Esophagus muscularis mucosa (tissue), 4 donors: Measurements from ENCODE around the gene PPP1R3A. TPM values are rescaled to one million over a fixed set of nuclear protein-coding genes. Genes with fewer than 3 reads are reported as not detected.

Experiments used
- DNase-seq: peaks from one replicate; pipeline ENCODE4 v3.0.0-alpha.2; 2017; ENCODE audit errors: extremely low spot score
- H3K27ac ChIP-seq, 4 donors: fragments of 200-600 bp; sonication (generic); replicated peaks in 1 of 4; 1 replicate in 3 of 4; 2 replicates in 1 of 4; pipeline ENCODE4 v1.5.1; 2016 to 2019; ENCODE audit warnings: mild to moderate bottlenecking in 1 of 4
- H3K27me3 ChIP-seq, 4 donors: fragments of 200-600 bp; sonication (generic); one replicate each; pipeline versions ENCODE4 v1.5.1 to v1.6.0; 2016 to 2019
- H3K36me3 ChIP-seq, 4 donors: fragments of 200-600 bp; sonication (generic); one replicate each; pipeline ENCODE4 v1.5.1; 2016 to 2019
- H3K4me1 ChIP-seq, 4 donors: fragments of 200-600 bp; sonication (generic); one replicate each; pipeline ENCODE4 v1.5.1; 2016 to 2019
- H3K4me3 ChIP-seq, 4 donors: fragments of 200-600 bp; sonication (generic); 1 replicate in 2 of 4; 2 replicates in 2 of 4; pipeline ENCODE4 v1.5.1; 2016 to 2019; ENCODE audit warnings: mild to moderate bottlenecking in 4 of 4, moderate library complexity in 1 of 4
- H3K9me3 ChIP-seq, 4 donors: fragments of 200-600 bp; sonication (generic); 1 replicate in 3 of 4; 2 replicates in 1 of 4; pipeline ENCODE4 v1.5.1; 2016 to 2019
- CTCF ChIP-seq, 3 experiments: fragments of 200-600 bp in 2 of 3; fragments of 450-650 bp in 1 of 3; sonication (generic) in 2 of 3; IDR thresholded peaks; one replicate each; pipeline ENCODE4 v1.5.1; 2017 to 2019; ENCODE audit warnings: antibody characterized with exemption in 3 of 3, mild to moderate bottlenecking in 2 of 3, moderate library complexity in 1 of 3
- EP300 ChIP-seq: sonication (generic); formaldehyde crosslinking; IDR thresholded peaks from one replicate; pipeline ENCODE4 v1.6.1; 2017; ENCODE audit warnings: antibody characterized with exemption
- POLR2A ChIP-seq: fragments of 450-650 bp; IDR thresholded peaks from one replicate; pipeline ENCODE4 v1.6.1; 2017; ENCODE audit warnings: antibody characterized with exemption, moderate library complexity, mild to moderate bottlenecking, low read depth
- POLR2AphosphoS5 ChIP-seq, 2 donors: sonication (generic); formaldehyde crosslinking; IDR thresholded peaks; one replicate each; pipeline ENCODE4 v1.6.1; 2017; ENCODE audit warnings: antibody characterized with exemption in 2 of 2
- WGBS: methylation state at CpG from one replicate; pipeline ENCODE4 v1.1.5; 2018; 5-methylcytosine and 5-hydroxymethylcytosine counted together
- intact Hi-C: fragments of 100-400 bp; cut with DNase I; formaldehyde crosslinking; loops from one replicate; pipeline ENCODE4 v1.15.1; 2023
- total RNA-seq, 4 donors: library from RNA; depleted of rRNA; stranded (reverse); fragments of >200 nt; gene quantifications; one replicate each; pipeline versions ENCODE4 v1.1.0 to v1.2.1, GENCODE V29; 2016

PPP1R3A gene
- total RNA-seq: under 1 TPM in 3 of 4 donors, not detected in 1; 0.17 to 0.26 (median 0.17) TPM

GRCh38 chr7:113918946-113919345 lies at the start of gene PPP1R3A:
PPP1R3A (minus strand) TSS chr7:113919009; CDS start chr7:113918996, 13 bp downstream.
- intact Hi-C loops: no loop called here
- no peak within 1 kb of the TSS for H3K27ac ChIP-seq
- DNase-seq: no peak
- WGBS: 59% methylated on average over 2 of the region's 2 CpGs
- H3K36me3 ChIP-seq: no peaks in the 10 kb centered on the region
- TF ChIP-seq EP300 (no peak), POLR2AphosphoS5 (IDR thresholded peaks at IDR 0.05) (no peak), POLR2A (no peak), CTCF (IDR thresholded peaks at IDR 0.05) (no peak)
- H3K4me3 ChIP-seq: no peak within 1 kb of the TSS
- H3K9me3 ChIP-seq: no peaks in the 10 kb centered on the region
- no peaks in the 10 kb centered on the region for H3K4me1 ChIP-seq
- no peaks in the 10 kb centered on the region for H3K27me3 ChIP-seq

- WGBS: 85% methylated on average over 2 of the region's 2 CpGs
- no peaks in the 10 kb centered on the region for H3K36me3 ChIP-seq
- H3K4me3 ChIP-seq: no peak overlapping the region
- H3K9me3 ChIP-seq: peaks cover 0 to 14% (median 8%) of the 10 kb centered on the region in 4 donors
- DNase-seq: no peak
- no peak for TF ChIP-seq CTCF (IDR thresholded peaks at IDR 0.05)
- no peak for TF ChIP-seq EP300
- no peak for TF ChIP-seq POLR2AphosphoS5 (IDR thresholded peaks at IDR 0.05)
- TF ChIP-seq POLR2A: no peak
- H3K27me3 ChIP-seq: no peaks in the 10 kb centered on the region
- no peak overlapping the region for H3K27ac ChIP-seq
- H3K4me1 ChIP-seq: no peaks in the 10 kb centered on the region
- intact Hi-C loops: no loop called here
Observed at GRCh38 chr7:113963356-113963755, 44.5 kb upstream of the PPP1R3A start.

GRCh38 chr7:113959910-113960309 lies 41.1 kb upstream of the PPP1R3A start:
- no peak overlapping the region for H3K4me3 ChIP-seq
- 91% methylated on average over 2 of the region's 2 CpGs for WGBS
- no peak for DNase-seq
- peaks cover 0 to 14% (median 8%) of the 10 kb centered on the region in 4 donors for H3K9me3 ChIP-seq
- intact Hi-C loops: no loop called here
- H3K4me1 ChIP-seq: no peaks in the 10 kb centered on the region
- no peaks in the 10 kb centered on the region for H3K36me3 ChIP-seq
- H3K27ac ChIP-seq: no peak overlapping the region
- TF ChIP-seq POLR2A (no peak), CTCF (IDR thresholded peaks at IDR 0.05) (no peak), EP300 (no peak), POLR2AphosphoS5 (IDR thresholded peaks at IDR 0.05) (no peak)
- H3K27me3 ChIP-seq: no peaks in the 10 kb centered on the region

GRCh38 chr7:113955157-113955556 lies 36.3 kb upstream of the PPP1R3A start:
- intact Hi-C loops: no loop called here
- WGBS: 85% methylated on average over 2 of the region's 2 CpGs
- Histone ChIP-seq H3K9me3 (peaks cover 0 to 43% (median 19%) of the 10 kb centered on the region in 4 donors), H3K27me3 (no peaks in the 10 kb centered on the region), H3K4me1 (no peaks in the 10 kb centered on the region), H3K27ac (no peak overlapping the region), H3K4me3 (no peak overlapping the region), H3K36me3 (no peaks in the 10 kb centered on the region)
- no peak for DNase-seq
- TF ChIP-seq CTCF (IDR thresholded peaks at IDR 0.05): no peak
- no peak for TF ChIP-seq POLR2AphosphoS5 (IDR thresholded peaks at IDR 0.05)
- no peak for TF ChIP-seq POLR2A

GRCh38 chr7:113953553-113953952 lies 34.7 kb upstream of the PPP1R3A start:
- no peak for DNase-seq
- TF ChIP-seq POLR2AphosphoS5 (IDR thresholded peaks at IDR 0.05) (no peak), CTCF (IDR thresholded peaks at IDR 0.05) (no peak), POLR2A (no peak), EP300 (no peak)
- Histone ChIP-seq H3K9me3 (peaks cover 0 to 35% (median 15%) of the 10 kb centered on the region in 4 donors), H3K36me3 (no peaks in the 10 kb centered on the region), H3K27me3 (no peaks in the 10 kb centered on the region), H3K4me3 (no peak overlapping the region), H3K27ac (no peak overlapping the region), H3K4me1 (no peaks in the 10 kb centered on the region)
- intact Hi-C loops: no loop called here
- 91% methylated on average over 2 of the region's 2 CpGs for WGBS
